Raji (cell line): Measurements from ENCODE around the gene ADPRS.

Experiments
- POLR2A ChIP-seq: IDR thresholded peaks from 2 replicates; pipeline ENCODE4 v1.6.1; 2011; ENCODE audit warnings: low read depth, low read length, control low read depth; ENCODE audit not compliant: insufficient read depth

The ADPRS gene

GRCh38 chr1:36132029-36132428, 43.3 kb downstream of the ADPRS start:
- no peak for TF ChIP-seq POLR2A

- TF ChIP-seq POLR2A = no peak
These were observed 44.8 kb downstream of the ADPRS start for GRCh38 chr1:36133484-36133883.

- no peak for TF ChIP-seq POLR2A
These were observed 45.3 kb downstream of the ADPRS start for GRCh38 chr1:36134031-36134430.

- no peak for TF ChIP-seq POLR2A
These were observed 46.0 kb downstream of the ADPRS start for GRCh38 chr1:36134505-36135329.

GRCh38 chr1:36135330-36135667, 46.6 kb downstream of the ADPRS start:
- TF ChIP-seq POLR2A = no peak

- TF ChIP-seq POLR2A = no peak
These were observed 47.1 kb downstream of the ADPRS start for GRCh38 chr1:36135796-36136195.

- TF ChIP-seq POLR2A = no peak
These were observed 47.8 kb downstream of the ADPRS start for GRCh38 chr1:36136535-36136934.

DNA sequence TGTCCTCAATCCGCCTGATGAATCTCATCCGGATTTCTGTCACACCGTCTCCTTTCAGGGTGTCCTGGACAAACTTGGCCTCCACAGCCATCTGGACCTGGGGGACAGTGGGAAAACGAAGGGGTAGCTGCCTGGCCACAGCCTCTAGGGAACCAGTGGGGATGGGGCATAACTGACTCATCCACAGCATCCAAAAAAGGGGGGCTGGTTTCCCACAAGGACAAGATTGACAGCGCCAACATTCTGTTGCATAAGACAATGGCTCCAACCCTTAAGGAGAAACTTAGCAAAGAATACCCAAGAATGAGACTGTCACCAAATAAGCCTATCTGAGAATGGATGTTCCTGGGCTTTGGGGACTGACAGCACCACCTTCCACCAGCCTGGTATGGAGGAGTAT, 48.5 kb downstream of the ADPRS start:
- TF ChIP-seq POLR2A = no peak

DNA sequence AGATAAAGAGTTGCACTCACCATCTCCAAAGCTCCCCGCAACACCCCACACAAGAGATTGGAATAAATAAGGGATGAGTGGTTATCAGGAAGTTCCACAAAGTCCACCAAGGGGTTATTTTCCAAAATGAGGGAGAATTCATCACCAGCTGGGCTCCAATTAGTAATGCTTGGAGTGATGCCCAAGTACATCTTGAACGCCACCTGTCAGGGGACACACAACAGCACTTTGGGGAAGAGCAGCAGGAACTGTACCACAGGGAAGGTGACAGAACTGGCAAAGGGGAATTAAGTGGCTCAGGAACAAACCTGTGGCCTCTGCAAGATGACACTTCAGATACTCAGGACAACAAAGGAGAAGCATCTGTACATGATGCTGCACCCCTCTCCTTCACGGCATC, 49.1 kb downstream of the ADPRS start:
- no peak for TF ChIP-seq POLR2A

DNA sequence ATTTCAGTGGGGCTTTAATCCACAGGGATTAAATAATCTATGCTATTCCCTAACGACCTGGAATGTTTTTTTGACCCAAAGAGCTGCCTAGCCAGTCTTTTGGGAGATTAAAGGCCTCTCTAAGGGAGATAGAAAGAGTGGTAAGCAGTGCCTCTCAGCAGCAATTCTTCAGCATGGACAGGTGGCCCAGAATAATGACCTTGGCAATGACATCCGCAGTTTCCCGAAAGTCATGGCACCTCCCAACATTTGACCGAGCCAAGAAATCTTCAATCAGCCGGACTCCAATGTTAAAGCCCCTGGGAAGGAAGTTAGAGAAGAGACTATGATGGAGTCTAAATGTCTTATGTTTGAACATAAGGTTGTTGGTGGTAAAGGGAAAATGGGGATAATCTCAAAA, 50.8 kb downstream of the ADPRS start:
- no peak for TF ChIP-seq POLR2A

- TF ChIP-seq POLR2A = no peak
These were observed 53.4 kb downstream of the ADPRS start for GRCh38 chr1:36142121-36142520.

DNA sequence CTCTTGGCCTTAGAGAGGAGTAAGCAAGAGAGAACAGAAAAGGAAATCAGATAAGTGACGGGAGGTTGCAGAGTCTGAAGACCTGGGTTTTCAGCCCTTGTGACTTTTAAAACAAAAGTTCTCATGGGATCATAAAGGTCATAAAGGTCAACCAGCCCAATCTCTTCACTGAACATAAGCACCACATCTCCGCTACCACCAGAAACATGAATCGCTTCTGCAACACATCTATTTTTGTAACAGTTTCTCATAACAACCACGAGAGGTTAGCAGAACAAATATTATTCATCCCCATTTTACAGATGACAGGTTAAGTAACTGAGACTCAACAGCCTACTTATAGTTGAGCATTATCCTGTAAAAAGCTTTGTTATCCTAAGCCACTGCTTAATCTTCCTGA, 54.7 kb downstream of the ADPRS start:
- TF ChIP-seq POLR2A = no peak
